ENCODE results near the gene VGLL1. TPM values are rescaled to one million over a fixed set of nuclear protein-coding genes. Genes with fewer than 3 reads are reported as not detected.
A peak's percentile ranks its signal among the peaks of the same experiment; 100 is the strongest.

The VGLL1 gene
- total RNA-seq, 1 experiment from 2014 or later, result not detected

- no peak overlapping the region for H3K4me3 Mint-ChIP-seq (ENCODE audit: unreplicated experiment)
- H3K36me3 Mint-ChIP-seq (ENCODE audit: insufficient read depth, unreplicated experiment), result no peaks in the 10 kb centered on the region
- H3K9me3 Mint-ChIP-seq (ENCODE audit: unreplicated experiment), result no peaks in the 10 kb centered on the region
- peak; percentile 15 for DNase-seq (ENCODE audit: unreplicated experiment)
- intact Hi-C loops (cut with micrococcal nuclease), result no loop called here
- POLR2A ChIA-PET, result no interaction called here
- CTCF ChIA-PET, result interaction anchor here (0.5 to 1.8 kb wide), 4 partner anchors 10 to 643 kb away, joined by 3 to 4 read pairs (median 4); no protein-coding TSS in a partner anchor
- no peaks in the 10 kb centered on the region for H3K4me1 Mint-ChIP-seq (ENCODE audit: insufficient read depth, unreplicated experiment)
- TF ChIP-seq CTCF (IDR thresholded peaks at IDR 0.05; ENCODE audit: unreplicated experiment), result no peak
- no peak overlapping the region for H3K27ac Mint-ChIP-seq (ENCODE audit: low read depth, unreplicated experiment)
- BruUV-seq (replicated peaks), result no TSS peak
- peaks cover 17% of the 10 kb centered on the region for H3K27me3 Mint-ChIP-seq (ENCODE audit: insufficient read depth, unreplicated experiment)
Measured at GRCh38 chrX:136574548-136574947, 42.5 kb downstream of the VGLL1 start.

- H3K9me3 Mint-ChIP-seq (ENCODE audit: unreplicated experiment), result no peaks in the 10 kb centered on the region
- no peaks in the 10 kb centered on the region for H3K4me1 Mint-ChIP-seq (ENCODE audit: insufficient read depth, unreplicated experiment)
- ChIA-PET CTCF (interaction anchor here (0.6 to 3.8 kb wide), 25 partner anchors 9 to 549 kb away, joined by 3 to 29 read pairs (median 3); no protein-coding TSS in a partner anchor), POLR2A (interaction anchor here (0.5 kb wide), 1 partner anchor 51 kb away, joined by 4 read pairs; no protein-coding TSS in a partner anchor)
- peaks cover 35% of the 10 kb centered on the region for H3K27me3 Mint-ChIP-seq (ENCODE audit: insufficient read depth, unreplicated experiment)
- BruUV-seq (replicated peaks), result no TSS peak
- peak; percentile 56 for TF ChIP-seq CTCF (IDR thresholded peaks at IDR 0.05; ENCODE audit: unreplicated experiment)
- no peaks in the 10 kb centered on the region for H3K36me3 Mint-ChIP-seq (ENCODE audit: insufficient read depth, unreplicated experiment)
- DNase-seq (ENCODE audit: unreplicated experiment), result peak; percentile 51
- H3K4me3 Mint-ChIP-seq (ENCODE audit: unreplicated experiment), result no peak overlapping the region
- intact Hi-C loops (cut with micrococcal nuclease), result loop anchor here (1.0 to 5.0 kb wide), 5 partner anchors 80 to 549 kb away; partner anchors contain the start of gene HTATSF1
- no peak overlapping the region for H3K27ac Mint-ChIP-seq (ENCODE audit: low read depth, unreplicated experiment)
Measured at GRCh38 chrX:136577552-136577951, 45.5 kb downstream of the VGLL1 start.

- H3K9me3 Mint-ChIP-seq (ENCODE audit: unreplicated experiment), result no peaks in the 10 kb centered on the region
- H3K4me3 Mint-ChIP-seq (ENCODE audit: unreplicated experiment), result no peak overlapping the region
- no peak overlapping the region for H3K27ac Mint-ChIP-seq (ENCODE audit: low read depth, unreplicated experiment)
- no TSS peak for BruUV-seq (replicated peaks)
- H3K27me3 Mint-ChIP-seq (ENCODE audit: insufficient read depth, unreplicated experiment), result peaks cover 49% of the 10 kb centered on the region
- TF ChIP-seq CTCF (IDR thresholded peaks at IDR 0.05; ENCODE audit: unreplicated experiment), result no peak
- no peaks in the 10 kb centered on the region for H3K4me1 Mint-ChIP-seq (ENCODE audit: insufficient read depth, unreplicated experiment)
- ChIA-PET CTCF (interaction anchor here (0.5 to 2.1 kb wide), 2 partner anchors 46 to 115 kb away, joined by 3 to 5 read pairs; no protein-coding TSS in a partner anchor), POLR2A (no interaction called here)
- DNase-seq (ENCODE audit: unreplicated experiment), result no peak
- H3K36me3 Mint-ChIP-seq (ENCODE audit: insufficient read depth, unreplicated experiment), result no peaks in the 10 kb centered on the region
- intact Hi-C loops (cut with micrococcal nuclease), result no loop called here
Measured at GRCh38 chrX:136580316-136580715, 48.3 kb downstream of the VGLL1 start.

GRCh38 chrX:136582624-136583023 lies 50.6 kb downstream of the VGLL1 start:
- intact Hi-C loops (cut with micrococcal nuclease), result no loop called here
- no peaks in the 10 kb centered on the region for H3K9me3 Mint-ChIP-seq (ENCODE audit: unreplicated experiment)
- CTCF ChIA-PET, result interaction anchor here (1.3 to 2.0 kb wide), 2 partner anchors 420 to 554 kb away, joined by 4 to 11 read pairs; no protein-coding TSS in a partner anchor
- H3K27me3 Mint-ChIP-seq (ENCODE audit: insufficient read depth, unreplicated experiment), result peaks cover 66% of the 10 kb centered on the region
- BruUV-seq (replicated peaks), result no TSS peak
- H3K27ac Mint-ChIP-seq (ENCODE audit: low read depth, unreplicated experiment), result no peak overlapping the region
- no peaks in the 10 kb centered on the region for H3K36me3 Mint-ChIP-seq (ENCODE audit: insufficient read depth, unreplicated experiment)
- no peak for DNase-seq (ENCODE audit: unreplicated experiment)
- no peak for TF ChIP-seq CTCF (IDR thresholded peaks at IDR 0.05; ENCODE audit: unreplicated experiment)
- H3K4me1 Mint-ChIP-seq (ENCODE audit: insufficient read depth, unreplicated experiment), result no peaks in the 10 kb centered on the region
- POLR2A ChIA-PET, result no interaction called here
- no peak overlapping the region for H3K4me3 Mint-ChIP-seq (ENCODE audit: unreplicated experiment)
